ENCODE data around the gene LRPAP1. TPM values are rescaled to one million over a fixed set of nuclear protein-coding genes. Genes with fewer than 3 reads are reported as not detected.

Gene LRPAP1
- polyA plus RNA-seq, 2 of the 4 experiments (the other 2 are of a cell fraction): 64.3 to 81.1 TPM

GRCh38 chr4:3527914-3528876 is 4.0 kb downstream of the LRPAP1 start:
- WGBS (ENCODE audit: missing lambda C conversion rate): 87% methylated on average over 13 of the region's 27 CpGs
- ATAC-seq (no peak), FAIRE-seq (no peak), DNase-seq (ENCODE audit: low read depth in 1 of 2, low spot score in 1 of 2) (no peak)
- no peaks in the 10 kb centered on the region for H3K9me3 ChIP-seq
- TF ChIP-seq ATOH8 (CRISPR knock-in tag; IDR thresholded peaks at IDR 0.05; ENCODE audit: low read depth): no peak
- H3K4me3 ChIP-seq: no peak overlapping the region
- H3K27ac ChIP-seq: no peak overlapping the region
- H3K4me1 ChIP-seq: peaks cover 8% of the 10 kb centered on the region; the same call in 2 of the 3 replicates
- H3K4me2 ChIP-seq: no peak overlapping the region
- ChIA-PET POLR2A (no interaction called here), CTCF (interaction anchor here (1.7 to 1.9 kb wide), 2 partner anchors 13 to 48 kb away, joined by 4 to 8 read pairs; no protein-coding TSS in a partner anchor)

GRCh38 chr4:3527101-3527913 is 4.9 kb downstream of the LRPAP1 start:
- H3K27ac ChIP-seq: no peak overlapping the region
- ATAC-seq: no peak
- 96% methylated on average over 5 of the region's 14 CpGs for WGBS (ENCODE audit: missing lambda C conversion rate)
- no peaks in the 10 kb centered on the region for H3K9me3 ChIP-seq
- H3K4me2 ChIP-seq: no peak overlapping the region
- H3K4me1 ChIP-seq: peaks cover 8% of the 10 kb centered on the region; the same call in 2 of the 3 replicates
- TF ChIP-seq NPAS2 (CRISPR knock-in tag; IDR thresholded peaks at IDR 0.05; ENCODE audit: borderline replicate concordance): no peak
- no peak for TF ChIP-seq CBX2 (IDR thresholded peaks at IDR 0.05; ENCODE audit: borderline replicate concordance, low read depth)
- no peak for TF ChIP-seq HDAC2 (IDR thresholded peaks at IDR 0.05)
- TF ChIP-seq MAFK (IDR thresholded peaks at IDR 0.05; ENCODE audit: partially characterized antibody): no peak
- TF ChIP-seq CBX8 (IDR thresholded peaks at IDR 0.05): no peak
- TF ChIP-seq CTCF (IDR thresholded peaks at IDR 0.05): no peak
- no peak for TF ChIP-seq RNF2 (IDR thresholded peaks at IDR 0.05; ENCODE audit: borderline replicate concordance, low read depth)
- no peak for TF ChIP-seq SREBF2 (IDR thresholded peaks at IDR 0.05)
- TF ChIP-seq CHD2 (IDR thresholded peaks at IDR 0.05; ENCODE audit: low read length, partially characterized antibody): no peak
- no peak for TF ChIP-seq PHF8 (IDR thresholded peaks at IDR 0.05; ENCODE audit: borderline replicate concordance, low read depth)
- no peak for TF ChIP-seq MYC (IDR thresholded peaks at IDR 0.05; ENCODE audit: borderline replicate concordance, low read length)
- TF ChIP-seq MAZ (IDR thresholded peaks at IDR 0.05; ENCODE audit: borderline replicate concordance, low read depth, low read length): no peak
- TF ChIP-seq POLR2AphosphoS2 (conservative IDR thresholded peaks at IDR 0.05; ENCODE audit: low read length): no peak
- no peak for DNase-seq (ENCODE audit: low read depth in 1 of 2, low spot score in 1 of 2)
- H3K4me3 ChIP-seq: no peak overlapping the region
- POLR2A ChIA-PET: no interaction called here
- CTCF ChIA-PET: interaction anchor here (1.7 kb wide), 1 partner anchor 12 kb away, joined by 4 read pairs; no protein-coding TSS in a partner anchor
- FAIRE-seq: no peak

GRCh38 chr4:3526456-3526855 is 5.8 kb downstream of the LRPAP1 start:
- ATAC-seq: no peak
- no peak for TF ChIP-seq CBX2 (IDR thresholded peaks at IDR 0.05; ENCODE audit: borderline replicate concordance, low read depth)
- TF ChIP-seq KDM5A (IDR thresholded peaks at IDR 0.05): no peak
- TF ChIP-seq PBX3 (IDR thresholded peaks at IDR 0.05): no peak
- no peak for TF ChIP-seq E2F6 (IDR thresholded peaks at IDR 0.05; ENCODE audit: borderline replicate concordance, low read depth)
- TF ChIP-seq CHD4 (IDR thresholded peaks at IDR 0.05; ENCODE audit: borderline replicate concordance): no peak
- no peak for TF ChIP-seq SREBF2 (IDR thresholded peaks at IDR 0.05)
- TF ChIP-seq ZNF302 (CRISPR knock-in tag; IDR thresholded peaks at IDR 0.05): no peak
- TF ChIP-seq CEBPB (IDR thresholded peaks at IDR 0.05): no peak
- no peak for TF ChIP-seq ZFP36 (IDR thresholded peaks at IDR 0.05; ENCODE audit: borderline replicate concordance, partially characterized antibody)
- TF ChIP-seq BCL3 (IDR thresholded peaks at IDR 0.05): no peak
- no peak for TF ChIP-seq TP53 (CRISPR knock-in tag; IDR thresholded peaks at IDR 0.05)
- TF ChIP-seq POLR2AphosphoS2 (conservative IDR thresholded peaks at IDR 0.05; ENCODE audit: low read length): no peak
- TF ChIP-seq HEYL (CRISPR knock-in tag; IDR thresholded peaks at IDR 0.05): no peak
- TF ChIP-seq HOXB5 (CRISPR knock-in tag; IDR thresholded peaks at IDR 0.05): no peak

More at GRCh38 chr4:3526456-3526855, 5.8 kb downstream of the LRPAP1 start:
- peaks cover 8% of the 10 kb centered on the region; the same call in 2 of the 3 replicates for H3K4me1 ChIP-seq
- no peak for FAIRE-seq
- H3K4me2 ChIP-seq: no peak overlapping the region
- H3K4me3 ChIP-seq: no peak overlapping the region
- WGBS (ENCODE audit: missing lambda C conversion rate): 97% methylated on average over 18 of the region's 19 CpGs
- ChIA-PET POLR2A (no interaction called here), CTCF (interaction anchor here (0.6 to 1.1 kb wide), 2 partner anchors 11 to 260 kb away, joined by 3 to 5 read pairs; no protein-coding TSS in a partner anchor)
- DNase-seq (ENCODE audit: low read depth in 1 of 2, low spot score in 1 of 2): no peak
- H3K9me3 ChIP-seq: no peaks in the 10 kb centered on the region
- no peak overlapping the region for H3K27ac ChIP-seq
